Aortic smooth muscle cell (primary cell): Measurements from ENCODE around the gene WNT16. TPM values are rescaled to one million over a fixed set of nuclear protein-coding genes. Genes with fewer than 3 reads are reported as not detected.

ENCODE experiments used
- total RNA-seq: library from RNA; depleted of rRNA; stranded (reverse); fragments of >200 nt; gene quantifications from 2 replicates; pipeline ENCODE4 v1.2.3, GENCODE V29; 2014

The WNT16 gene
- under 0.01 and 0.06 TPM in 2 replicates for total RNA-seq

GRCh38 chr7:121328508-121329190 is at the start of gene WNT16:
Gene WNT16, plus strand, starts transcription at chr7:121329000. Its CDS starts 293 bp downstream, at chr7:121329293.

Other genes with a start within 250 kb of the WNT16 start
- 101 and 107 TPM in 2 replicates for gene FAM3C, start 67.3 kb downstream of the WNT16 start, total RNA-seq